HepG2 (cell line): ENCODE data around the gene KCNQ1OT1. TPM values are rescaled to one million over a fixed set of nuclear protein-coding genes. Genes with fewer than 3 reads are reported as not detected.
A peak's percentile ranks its signal among the peaks of the same experiment; 100 is the strongest.

Source experiments
- ARHGAP35 ChIP-seq: sonication (generic); formaldehyde crosslinking; IDR thresholded peaks from 2 replicates; pipeline ENCODE4 v1.9.0; 2022; ENCODE audit warnings: mild to moderate bottlenecking, inconsistent platforms, moderate library complexity, missing genetic modification reagents, borderline replicate concordance
- CREM ChIP-seq, 2 experiments: sonication (generic) in 1 of 2; formaldehyde crosslinking in 1 of 2; IDR thresholded peaks; 2 replicates each; pipeline versions ENCODE4 v1.4.0 to v1.6.1; 2016 to 2020; ENCODE audit warnings: antibody characterized with exemption in 1 of 2, mild to moderate bottlenecking in 1 of 2, missing genetic modification reagents in 1 of 2
- DNMT1 ChIP-seq: sonication (generic); formaldehyde crosslinking; IDR thresholded peaks from 2 replicates; pipeline ENCODE4 v1.5.1; 2020; ENCODE audit warnings: mild to moderate bottlenecking, missing genetic modification reagents
- HDAC2 ChIP-seq: sonication (generic); formaldehyde crosslinking; IDR thresholded peaks from 2 replicates; pipeline ENCODE4 v1.4.0; 2020; ENCODE audit warnings: missing genetic modification reagents
- KMT2B ChIP-seq: IDR thresholded peaks from 2 replicates; pipeline ENCODE4 v1.6.1; 2016; ENCODE audit warnings: missing genetic modification reagents, missing compliant biosample characterization
- MATR3 ChIP-seq: sonication (generic); formaldehyde crosslinking; IDR thresholded peaks from 2 replicates; pipeline ENCODE4 v1.4.0; 2020; ENCODE audit warnings: missing genetic modification reagents
- MTA3 ChIP-seq: sonication (generic); formaldehyde crosslinking; IDR thresholded peaks from 2 replicates; pipeline ENCODE4 v1.4.0; 2020; ENCODE audit warnings: missing genetic modification reagents
- MYC ChIP-seq: sonication (generic); formaldehyde crosslinking; IDR thresholded peaks from 2 replicates; pipeline ENCODE4 v1.9.0; 2021; ENCODE audit warnings: missing genetic modification reagents, borderline replicate concordance
- NFYB ChIP-seq: sonication (generic); formaldehyde crosslinking; IDR thresholded peaks from 2 replicates; pipeline ENCODE4 v1.4.0; 2020; ENCODE audit warnings: missing genetic modification reagents
- SSRP1 ChIP-seq: IDR thresholded peaks from 2 replicates; pipeline ENCODE4 v1.6.1; 2016; ENCODE audit warnings: control low read depth
- TOPORS ChIP-seq: sonication (generic); formaldehyde crosslinking; IDR thresholded peaks from 2 replicates; pipeline ENCODE4 v1.8.0; 2023; ENCODE audit warnings: mild to moderate bottlenecking, missing genetic modification reagents
- ZBTB1 ChIP-seq: sonication (generic); formaldehyde crosslinking; IDR thresholded peaks from 2 replicates; pipeline ENCODE4 v1.4.0; 2020; ENCODE audit warnings: missing genetic modification reagents, borderline replicate concordance
- ZFP36L1 ChIP-seq: sonication (generic); formaldehyde crosslinking; IDR thresholded peaks from 2 replicates; pipeline ENCODE4 v1.8.0; 2022; ENCODE audit warnings: mild to moderate bottlenecking, missing genetic modification reagents, moderate library complexity
- ZNF12 ChIP-seq: sonication (generic); formaldehyde crosslinking; IDR thresholded peaks from 2 replicates; pipeline ENCODE4 v1.5.0; 2020; ENCODE audit warnings: missing genetic modification reagents
- ZNF136 ChIP-seq: sonication (generic); formaldehyde crosslinking; IDR thresholded peaks from 2 replicates; pipeline ENCODE4 v1.8.1; 2022; ENCODE audit warnings: low read depth, mild to moderate bottlenecking, moderate library complexity, missing genetic modification reagents
- ZNF430 ChIP-seq: sonication (generic); formaldehyde crosslinking; IDR thresholded peaks from 2 replicates; pipeline ENCODE4 v1.9.0; 2021; ENCODE audit warnings: mild to moderate bottlenecking, missing genetic modification reagents
- ZNF687 ChIP-seq: sonication (generic); formaldehyde crosslinking; IDR thresholded peaks from 2 replicates; pipeline ENCODE4 v1.5.1; 2020; ENCODE audit warnings: mild to moderate bottlenecking, missing genetic modification reagents, moderate library complexity
- ZNF7 ChIP-seq: IDR thresholded peaks from 2 replicates; pipeline ENCODE4 v1.6.1; 2016; ENCODE audit warnings: missing biosample characterization, missing genetic modification reagents
- ZNF781 ChIP-seq: sonication (generic); formaldehyde crosslinking; IDR thresholded peaks from 2 replicates; pipeline ENCODE4 v1.5.1; 2020; ENCODE audit warnings: borderline replicate concordance, mild to moderate bottlenecking, missing genetic modification reagents; ENCODE audit errors: not compliant biosample characterization
- polyA plus RNA-seq, 8 experiments: library from polyadenylated mRNA; depleted of rRNA in 3 of 8; stranded (reverse) in 7 of 8; unstranded in 1 of 8; fragments of >200 nt; fragmentation: Illumina TruSeq in 4 of 8; extraction: Trizol in 4 of 8; gene quantifications; 2 replicates each; pipeline versions ENCODE4 v1.2.1 to v1.2.3, GENCODE V29; 2011 to 2016; ENCODE audit warnings: low read depth in 4 of 8, missing spikeins in 1 of 8, mixed read lengths in 1 of 8; ENCODE audit not compliant: insufficient read depth in 1 of 8
- total RNA-seq, 5 experiments: library from RNA; depleted of rRNA; stranded (reverse); fragments of >200 nt; fragmentation: Illumina TruSeq; extraction: Trizol; gene quantifications; 2 replicates each; pipeline ENCODE4 v1.2.3, GENCODE V29; 2016; ENCODE audit warnings: low read depth in 1 of 5
- TF ChIP-seq, protein P1 (sequence below): sonication (generic); formaldehyde crosslinking; IDR thresholded peaks from 2 replicates; pipeline ENCODE4 v1.5.0; 2020; ENCODE audit warnings: mild to moderate bottlenecking, missing genetic modification reagents, borderline replicate concordance

The KCNQ1OT1 gene
- total and polyA plus RNA-seq, 2 of the 13 experiments (the other 11 are each of a cell fraction or from before 2014, with no cell fraction given): 1.3 to 18.9 TPM

GRCh38 chr11:2699531-2700414 is at the start of gene KCNQ1OT1 (continued):
- peak; percentile 75; the same call in 1 of the 2 replicates for TF ChIP-seq ZNF687 (CRISPR knock-in tag)
- TF ChIP-seq TOPORS: peak; percentile 92; the same call in 1 of the 2 replicates
- peak; percentile 54 for TF ChIP-seq HDAC2
- TF ChIP-seq, protein P1, sequence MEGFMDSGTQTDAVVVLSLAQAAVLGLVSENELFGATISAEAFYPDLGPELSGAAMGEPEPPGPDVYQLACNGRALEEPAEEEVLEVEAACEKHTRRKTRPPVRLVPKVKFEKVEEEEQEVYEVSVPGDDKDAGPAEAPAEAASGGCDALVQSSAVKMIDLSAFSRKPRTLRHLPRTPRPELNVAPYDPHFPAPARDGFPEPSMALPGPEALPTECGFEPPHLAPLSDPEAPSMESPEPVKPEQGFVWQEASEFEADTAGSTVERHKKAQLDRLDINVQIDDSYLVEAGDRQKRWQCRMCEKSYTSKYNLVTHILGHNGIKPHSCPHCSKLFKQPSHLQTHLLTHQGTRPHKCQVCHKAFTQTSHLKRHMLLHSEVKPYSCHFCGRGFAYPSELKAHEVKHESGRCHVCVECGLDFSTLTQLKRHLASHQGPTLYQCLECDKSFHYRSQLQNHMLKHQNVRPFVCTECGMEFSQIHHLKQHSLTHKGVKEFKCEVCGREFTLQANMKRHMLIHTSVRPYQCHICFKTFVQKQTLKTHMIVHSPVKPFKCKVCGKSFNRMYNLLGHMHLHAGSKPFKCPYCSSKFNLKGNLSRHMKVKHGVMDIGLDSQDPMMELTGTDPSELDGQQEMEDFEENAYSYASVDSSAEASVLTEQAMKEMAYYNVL (CRISPR knock-in tag): peak; percentile 71; the same call in 1 of the 2 replicates
- TF ChIP-seq KMT2B (CRISPR knock-in tag): peak; percentile 67
- TF ChIP-seq CREM (IDR thresholded peaks at IDR 0.05): peak; percentile 47; the same call in 1 of the 2 replicates
- TF ChIP-seq CREM (CRISPR knock-in tag; IDR thresholded peaks at IDR 0.05): no peak
- 0 out of 2 replicates have a peak, but pooled peaks have one; percentile 16 for TF ChIP-seq MTA3 (CRISPR knock-in tag)
- TF ChIP-seq NFYB: peak; percentile 99
- TF ChIP-seq ZNF136 (CRISPR knock-in tag): peak; percentile 27; the same call in 1 of the 2 replicates
- TF ChIP-seq ZNF7: no peak
- no peak for TF ChIP-seq MATR3 (CRISPR knock-in tag)
- no peak for TF ChIP-seq SSRP1 (CRISPR knock-in tag)
- TF ChIP-seq ZNF12: peak; percentile 30; the same call in 1 of the 2 replicates
- TF ChIP-seq MYC: peak; percentile 87; the same call in 1 of the 2 replicates
- TF ChIP-seq ZBTB1 (CRISPR knock-in tag): no peak
- peak; percentile 90 for TF ChIP-seq ZNF781
- 0 out of 2 replicates have a peak, but pooled peaks have one; percentile 10 for TF ChIP-seq DNMT1 (CRISPR knock-in tag)
- TF ChIP-seq ZNF430 (CRISPR knock-in tag): peak; percentile 82
- TF ChIP-seq ZFP36L1 (CRISPR knock-in tag): 0 out of 2 replicates have a peak, but pooled peaks have one; percentile 31
- peak; percentile 83 for TF ChIP-seq ARHGAP35 (CRISPR knock-in tag)
